HepG2 (cell line): Measurements from ENCODE around the gene TMEM143. TPM values are rescaled to one million over a fixed set of nuclear protein-coding genes. Genes with fewer than 3 reads are reported as not detected.

Source experiments
- ATAC-seq: fragments of 200-7000 bp; cut with Tn5 transposase; 3 replicates; pipeline ENCODE4 v1.9.1; 2020; ENCODE audit warnings: mild to moderate bottlenecking, moderate library complexity
- BruUV-seq: library from RNA; stranded (reverse); fragments of 400-500 nt; replicated peaks from 2 replicates; lab custom pipeline; 2021; lab: Mats Ljungman, UMichigan
- CTCF ChIA-PET: fragments of 300-600 bp; formaldehyde crosslinking; extraction: SDS; loops from one replicate; lab custom pipeline; 2021; ENCODE audit warnings: low total read pairs, inconsistent platforms, low intra/inter-chr PET ratio; lab: Yijun Ruan, JAX
- POLR2A ChIA-PET: fragments of 350-600 bp; sonication (Branson Sonifier 250); formaldehyde crosslinking; loops from one replicate; lab custom pipeline; 2020; ENCODE audit warnings: antibody characterized with exemption, inconsistent platforms; lab: Yijun Ruan, JAX
- DNase-seq: peaks from one replicate; pipeline ENCODE4 v3.0.0-alpha.2; 2015; ENCODE audit warnings: low spot score
- FAIRE-seq: peaks from 3 replicates; lab custom pipeline; 2011; peaks lifted over from hg19 to GRCh38; lab: Jason Lieb, UNC
- H2AFZ ChIP-seq: one replicate; pipeline ENCODE4 v1.6.1; 2011; ENCODE audit warnings: low read length, inconsistent platforms
- H3K27ac ChIP-seq: fragments of 300-600 bp; 3 replicates; pipeline ENCODE4 v1.8.0; 2011; ENCODE audit warnings: mixed run types, mild to moderate bottlenecking, mixed read lengths, low read length, inconsistent platforms; ENCODE audit not compliant: insufficient read depth; ENCODE audit errors: extremely low read length
- H3K27me3 ChIP-seq, 2 experiments: fragments of 200-600 bp in 1 of 2; 2 replicates in 1 of 2; 3 replicates in 1 of 2; pipeline versions ENCODE4 v1.6.0 to v1.8.0; 2011; ENCODE audit warnings: low read length in 2 of 2, mild to moderate bottlenecking in 2 of 2, moderate library complexity in 2 of 2, inconsistent platforms in 1 of 2; ENCODE audit not compliant: insufficient read depth in 2 of 2, control insufficient read depth in 1 of 2
- H3K36me3 ChIP-seq, 2 experiments: fragments of 200-600 bp in 1 of 2; replicated peaks in 1 of 2; 2 replicates in 1 of 2; 3 replicates in 1 of 2; pipeline versions ENCODE4 v1.5.1 to v1.8.0; 2011; ENCODE audit warnings: low read length in 2 of 2, inconsistent platforms in 1 of 2; ENCODE audit not compliant: insufficient read depth in 2 of 2, control insufficient read depth in 1 of 2
- H3K4me1 ChIP-seq: 2 replicates; pipeline ENCODE4 v1.5.1; 2012; ENCODE audit warnings: low read length, inconsistent platforms; ENCODE audit not compliant: insufficient read depth
- H3K4me2 ChIP-seq: 2 replicates; pipeline ENCODE4 v1.6.0; 2011; ENCODE audit warnings: low read depth, low read length, inconsistent platforms
- H3K4me3 ChIP-seq, 3 experiments: fragments of 200-600 bp in 1 of 3; sonication (generic), shearing (Covaris generic) in 1 of 3; replicated peaks in 1 of 3; 2 replicates each; pipeline ENCODE4 v1.5.1; 2011 to 2016; ENCODE audit warnings: low read length in 3 of 3, inconsistent platforms in 2 of 3, low read depth in 2 of 3, mild to moderate bottlenecking in 2 of 3, control low read depth in 1 of 3, mixed read lengths in 1 of 3; ENCODE audit not compliant: insufficient read depth in 1 of 3
- H3K79me2 ChIP-seq: one replicate; pipeline ENCODE4 v1.6.1; 2011; ENCODE audit warnings: low read length, inconsistent platforms; ENCODE audit not compliant: insufficient read depth
- H3K9ac ChIP-seq: 2 replicates; pipeline ENCODE4 v1.6.0; 2011; ENCODE audit warnings: mild to moderate bottlenecking, low read depth, low read length, inconsistent platforms; ENCODE audit not compliant: insufficient read depth
- H3K9me3 ChIP-seq: 2 replicates; pipeline ENCODE4 v1.5.1; 2012; ENCODE audit warnings: mild to moderate bottlenecking, low read length
- H4K20me1 ChIP-seq: 2 replicates; pipeline ENCODE4 v1.6.0; 2011; ENCODE audit warnings: inconsistent platforms, mild to moderate bottlenecking, low read length, moderate library complexity; ENCODE audit not compliant: insufficient read depth
- ELF3 ChIP-seq: IDR thresholded peaks from 2 replicates; pipeline ENCODE4 v1.6.1; 2016; ENCODE audit warnings: missing genetic modification reagents, missing compliant biosample characterization
- FLYWCH1 ChIP-seq: sonication (generic); formaldehyde crosslinking; IDR thresholded peaks from 2 replicates; pipeline ENCODE4 v1.8.1; 2023; ENCODE audit warnings: mild to moderate bottlenecking, missing genetic modification reagents
- GLI4 ChIP-seq: sonication (generic); formaldehyde crosslinking; IDR thresholded peaks from 2 replicates; pipeline ENCODE4 v1.5.1; 2020; ENCODE audit warnings: missing genetic modification reagents, mild to moderate bottlenecking, moderate library complexity, borderline replicate concordance
- HMG20B ChIP-seq: conservative IDR thresholded peaks from 2 replicates; pipeline ENCODE4 v1.6.1; 2016; ENCODE audit warnings: missing genetic modification reagents, missing compliant biosample characterization
- KDM2A ChIP-seq: sonication (generic); formaldehyde crosslinking; IDR thresholded peaks from 2 replicates; pipeline ENCODE4 v1.4.0; 2020; ENCODE audit warnings: low read depth, missing genetic modification reagents, borderline replicate concordance
- PATZ1 ChIP-seq: sonication (generic); formaldehyde crosslinking; IDR thresholded peaks from 2 replicates; pipeline ENCODE4 v1.4.0; 2020; ENCODE audit warnings: missing genetic modification reagents
- PPARG ChIP-seq: conservative IDR thresholded peaks from 2 replicates; pipeline ENCODE4 v1.6.1; 2016; ENCODE audit warnings: missing biosample characterization, missing genetic modification reagents
- RFX5 ChIP-seq: IDR thresholded peaks from 2 replicates; pipeline ENCODE4 v1.6.1; 2011; ENCODE audit warnings: low read depth, low read length, improper control_type of control experiment
- ZFP41 ChIP-seq: sonication (generic); formaldehyde crosslinking; IDR thresholded peaks from 2 replicates; pipeline ENCODE4 v1.4.0; 2020; ENCODE audit warnings: mild to moderate bottlenecking, missing genetic modification reagents, borderline replicate concordance
- ZMAT3 ChIP-seq: sonication (generic); formaldehyde crosslinking; conservative IDR thresholded peaks from 2 replicates; pipeline ENCODE4 v1.7.0; 2021; ENCODE audit warnings: missing genetic modification reagents
- ZMYM3 ChIP-seq: sonication (generic); formaldehyde crosslinking; IDR thresholded peaks from 2 replicates; pipeline ENCODE4 v1.5.1; 2020; ENCODE audit warnings: mild to moderate bottlenecking, missing genetic modification reagents
- ZNF224 ChIP-seq: sonication (generic); formaldehyde crosslinking; IDR thresholded peaks from 2 replicates; pipeline ENCODE4 v1.5.0; 2020; ENCODE audit warnings: mild to moderate bottlenecking, missing genetic modification reagents
- WGBS: methylation state at CpG from one replicate; pipeline ENCODE4 v1.1.6; 2017; ENCODE audit warnings: low lambda C conversion rate; 5-methylcytosine and 5-hydroxymethylcytosine counted together
- in situ Hi-C: cut with HindIII; loops from 2 replicates; pipeline ENCODE4 v1.10.0; 2017; ENCODE audit warnings: low pct_unique_long_range_greater_than_20kb; ENCODE audit not compliant: extremely low pct_ligation_motif_present
- intact Hi-C: fragments of 100-400 bp; cut with micrococcal nuclease; formaldehyde crosslinking; loops from one replicate; pipeline ENCODE4 v1.10.0; 2022; ENCODE audit not compliant: unreplicated experiment
- polyA plus RNA-seq, 8 experiments: library from polyadenylated mRNA; depleted of rRNA in 3 of 8; stranded (reverse) in 7 of 8; unstranded in 1 of 8; fragments of >200 nt; fragmentation: Illumina TruSeq in 4 of 8; extraction: Trizol in 4 of 8; gene quantifications; 2 replicates each; pipeline versions ENCODE4 v1.2.1 to v1.2.3, GENCODE V29; 2011 to 2016; ENCODE audit warnings: low read depth in 4 of 8, missing spikeins in 1 of 8, mixed read lengths in 1 of 8; ENCODE audit not compliant: insufficient read depth in 1 of 8
- total RNA-seq, 5 experiments: library from RNA; depleted of rRNA; stranded (reverse); fragments of >200 nt; fragmentation: Illumina TruSeq; extraction: Trizol; gene quantifications; 2 replicates each; pipeline ENCODE4 v1.2.3, GENCODE V29; 2016; ENCODE audit warnings: low read depth in 1 of 5
- TF ChIP-seq, protein P1 (sequence below): sonication (generic); formaldehyde crosslinking; conservative IDR thresholded peaks from 2 replicates; pipeline ENCODE4 v1.4.0; 2020; ENCODE audit warnings: missing genetic modification reagents

TMEM143 gene
- total and polyA plus RNA-seq, 2 of the 13 experiments (the other 11 are each of a cell fraction or from before 2014, with no cell fraction given) = 7.7 to 11.3 TPM

GRCh38 chr19:48396016-48396823 lies 32.5 kb upstream of the TMEM143 start (continued):
- TF ChIP-seq PPARG = no peak
- peak; percentile 47 for TF ChIP-seq PATZ1 (CRISPR knock-in tag)
- TF ChIP-seq, all 625 proteins: peak for 5

DNA sequence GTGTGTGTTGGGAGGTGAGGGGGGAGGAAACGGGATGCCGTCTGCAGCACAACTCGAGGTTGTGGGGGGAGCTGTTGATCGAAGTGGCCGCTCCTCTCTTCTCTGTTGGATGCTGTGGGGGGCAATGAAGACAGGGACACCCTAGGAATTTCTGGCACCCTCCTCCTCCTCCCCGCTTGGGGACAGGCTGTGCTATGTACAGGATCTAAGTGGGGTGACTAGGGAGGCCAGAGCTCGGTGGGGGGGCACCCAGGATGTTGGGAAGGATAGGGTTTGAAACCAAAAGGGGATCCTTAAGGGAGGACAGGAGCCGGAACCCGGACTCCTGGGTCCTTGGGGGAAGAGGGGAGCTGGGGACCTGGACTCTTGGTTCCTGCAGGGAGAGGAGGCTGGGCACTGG lies 31.8 kb upstream of the TMEM143 start:
- Histone ChIP-seq H3K4me2 (peak overlapping the region; percentile 44; the same call in 1 of the 2 replicates), H3K36me3 (no peaks in the 10 kb centered on the region), H3K4me3 (peak overlapping the region in 1 of 3 experiments; percentile 13; a peak in 1 of 6 replicates), H3K27ac (no peak overlapping the region), H2AFZ (no peak overlapping the region), H3K9me3 (no peaks in the 10 kb centered on the region), H3K4me1 (peaks cover 83% of the 10 kb centered on the region), H3K79me2 (peaks cover 8% of the 10 kb centered on the region), H3K9ac (no peak overlapping the region), H3K27me3 (peaks cover 11 to 52% of the 10 kb centered on the region in 2 experiments), H4K20me1 (no peaks in the 10 kb centered on the region)
- in situ Hi-C loops = no loop called here
- ChIA-PET POLR2A (interaction anchor here (0.8 kb wide), 1 partner anchor 32 kb away, joined by 3 read pairs; no protein-coding TSS in a partner anchor), CTCF (no interaction called here)
- FAIRE-seq (no peak), DNase-seq (no peak), ATAC-seq (no peak)
- WGBS = 33% methylated on average over 9 of the region's 9 CpGs
- no TSS peak for BruUV-seq
- TF ChIP-seq ELF3 (no peak), HMG20B (no peak), ZMAT3 (CRISPR knock-in tag) (no peak), FLYWCH1 (no peak), GLI4 (CRISPR knock-in tag) (no peak), ZMYM3 (CRISPR knock-in tag) (no peak), KDM2A (CRISPR knock-in tag) (no peak), ZFP41 (CRISPR knock-in tag) (no peak), ZNF224 (CRISPR knock-in tag) (no peak), RFX5 (no peak)
- TF ChIP-seq, protein P1, sequence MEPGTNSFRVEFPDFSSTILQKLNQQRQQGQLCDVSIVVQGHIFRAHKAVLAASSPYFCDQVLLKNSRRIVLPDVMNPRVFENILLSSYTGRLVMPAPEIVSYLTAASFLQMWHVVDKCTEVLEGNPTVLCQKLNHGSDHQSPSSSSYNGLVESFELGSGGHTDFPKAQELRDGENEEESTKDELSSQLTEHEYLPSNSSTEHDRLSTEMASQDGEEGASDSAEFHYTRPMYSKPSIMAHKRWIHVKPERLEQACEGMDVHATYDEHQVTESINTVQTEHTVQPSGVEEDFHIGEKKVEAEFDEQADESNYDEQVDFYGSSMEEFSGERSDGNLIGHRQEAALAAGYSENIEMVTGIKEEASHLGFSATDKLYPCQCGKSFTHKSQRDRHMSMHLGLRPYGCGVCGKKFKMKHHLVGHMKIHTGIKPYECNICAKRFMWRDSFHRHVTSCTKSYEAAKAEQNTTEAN (CRISPR knock-in tag) = no peak
- intact Hi-C loops = no loop called here
